Activated T-helper 1 cell treated with Interleukin-2 at 50 U/mL for 16 hours (primary cell): Measurements from ENCODE around the gene DBX1.
"Not testable (repeated sequence)": the region's sequence is repeated elsewhere in the genome, so short reads cannot be mapped to it uniquely, and the experiment has no call there.

ENCODE experiments used
- DNase-seq: peaks from one replicate; pipeline ENCODE4 v3.0.0-alpha.2; 2020; ENCODE audit warnings: low read depth

Gene DBX1

GRCh38 chr11:20160425-20161229, at the start of gene DBX1:
Gene DBX1 (minus strand): TSS chr11:20160475. CDS start chr11:20160324, 151 bp downstream.
- no peak for DNase-seq

GRCh38 chr11:20208622-20209111, 48.4 kb upstream of the DBX1 start:
- DNase-seq: no peak

- no peak for DNase-seq
These were observed 47.7 kb upstream of the DBX1 start for GRCh38 chr11:20207781-20208621.

- DNase-seq: no peak
These were observed 45.5 kb upstream of the DBX1 start for GRCh38 chr11:20205807-20206206.

- DNase-seq: no peak
These were observed 44.4 kb upstream of the DBX1 start for GRCh38 chr11:20204681-20205080.

GRCh38 chr11:20203831-20204230, 43.6 kb upstream of the DBX1 start:
- DNase-seq: no peak

- DNase-seq: no peak
These were observed 41.0 kb upstream of the DBX1 start for GRCh38 chr11:20201231-20201630.

- not testable (repeated sequence) for DNase-seq
These were observed 40.2 kb upstream of the DBX1 start for GRCh38 chr11:20200331-20200955.

- no peak for DNase-seq
These were observed 37.6 kb upstream of the DBX1 start for GRCh38 chr11:20197881-20198280.

- DNase-seq: no peak
These were observed 34.2 kb upstream of the DBX1 start for GRCh38 chr11:20194470-20194869.

- no peak for DNase-seq
These were observed 33.0 kb upstream of the DBX1 start for GRCh38 chr11:20193307-20193706.

- no peak for DNase-seq
These were observed 32.4 kb upstream of the DBX1 start for GRCh38 chr11:20192641-20193040.

- DNase-seq: no peak
These were observed 31.9 kb upstream of the DBX1 start for GRCh38 chr11:20192151-20192550.

GRCh38 chr11:20178976-20179375, 18.7 kb upstream of the DBX1 start:
- no peak for DNase-seq

GRCh38 chr11:20177136-20177535, 16.9 kb upstream of the DBX1 start:
- no peak for DNase-seq

- DNase-seq: no peak
These were observed 12.6 kb upstream of the DBX1 start for GRCh38 chr11:20172721-20173447.

GRCh38 chr11:20163783-20164481, 3.7 kb upstream of the DBX1 start:
- no peak for DNase-seq

GRCh38 chr11:20162824-20163782, 2.8 kb upstream of the DBX1 start:
- DNase-seq: no peak

GRCh38 chr11:20161923-20162744, 1.9 kb upstream of the DBX1 start:
- DNase-seq: no peak
